Measurements from ENCODE around the gene GNA15. TPM values are rescaled to one million over a fixed set of nuclear protein-coding genes. Genes with fewer than 3 reads are reported as not detected.
A peak's percentile ranks its signal among the peaks of the same experiment; 100 is the strongest.

Gene GNA15
- total RNA-seq, 4 donors from 2014 or later: 74.3 to 105 (median 84.2) TPM

GRCh38 chr19:3105641-3106508, 30.0 kb upstream of the GNA15 start:
- no peak for TF ChIP-seq CTCF (IDR thresholded peaks at IDR 0.05)
- TF ChIP-seq POLR2A (IDR thresholded peaks at IDR 0.05): no peak
- WGBS, 2 donors: 72 to 82% methylated on average over 27 to 31 of the region's 33 CpGs
- H3K4me3 ChIP-seq (ENCODE audit: low read depth, poor library complexity, severe bottlenecking): no peak overlapping the region
- DNase-seq (ENCODE audit: low spot score in 2 of 2): no peak
- intact Hi-C loops (cut with DNase I; ENCODE audit: low total_unique reads): loop anchor here (10.0 kb wide), 1 partner anchor 141 kb away; no protein-coding TSS in a partner anchor

- WGBS, 2 donors: 90 to 91% methylated on average over 16 of the region's 17 CpGs
- H3K4me3 ChIP-seq (ENCODE audit: low read depth, poor library complexity, severe bottlenecking): no peak overlapping the region
- DNase-seq (ENCODE audit: low spot score in 2 of 2): no peak
- TF ChIP-seq CTCF (IDR thresholded peaks at IDR 0.05): no peak
- no peak for TF ChIP-seq POLR2A (IDR thresholded peaks at IDR 0.05)
- intact Hi-C loops (cut with DNase I; ENCODE audit: low total_unique reads): loop anchor here (10.0 kb wide), 1 partner anchor 142 kb away; no protein-coding TSS in a partner anchor
Observed at GRCh38 chr19:3106509-3107141, 29.2 kb upstream of the GNA15 start.

- TF ChIP-seq CTCF (IDR thresholded peaks at IDR 0.05): no peak
- TF ChIP-seq POLR2A (IDR thresholded peaks at IDR 0.05): no peak
- no peak overlapping the region for H3K4me3 ChIP-seq (ENCODE audit: low read depth, poor library complexity, severe bottlenecking)
- DNase-seq (ENCODE audit: low spot score in 2 of 2): no peak
- intact Hi-C loops (cut with DNase I; ENCODE audit: low total_unique reads): loop anchor here (10.0 kb wide), 1 partner anchor 143 kb away; no protein-coding TSS in a partner anchor
- WGBS, 2 donors: 86 to 87% methylated on average over 7 of the region's 7 CpGs
Observed at GRCh38 chr19:3107658-3108057, 28.2 kb upstream of the GNA15 start.

- no peak for DNase-seq (ENCODE audit: low spot score in 2 of 2)
- intact Hi-C loops (cut with DNase I; ENCODE audit: low total_unique reads): loop anchor here (10.0 kb wide), 1 partner anchor 144 kb away; no protein-coding TSS in a partner anchor
- no peak overlapping the region for H3K4me3 ChIP-seq (ENCODE audit: low read depth, poor library complexity, severe bottlenecking)
- peak in 1 of 3 donors; percentile 53 for TF ChIP-seq CTCF (IDR thresholded peaks at IDR 0.05)
- TF ChIP-seq POLR2A (IDR thresholded peaks at IDR 0.05): no peak
- WGBS, 2 donors: 0 to 52% methylated on average over 1 to 5 of the region's 5 CpGs
Observed at GRCh38 chr19:3108775-3109174, 27.1 kb upstream of the GNA15 start.

- 89 to 92% methylated on average over 22 of the region's 22 CpGs for WGBS, 2 donors
- TF ChIP-seq POLR2A (IDR thresholded peaks at IDR 0.05): no peak
- TF ChIP-seq CTCF (IDR thresholded peaks at IDR 0.05): no peak
- H3K4me3 ChIP-seq (ENCODE audit: low read depth, poor library complexity, severe bottlenecking): no peak overlapping the region
- no peak for DNase-seq (ENCODE audit: low spot score in 2 of 2)
- intact Hi-C loops (cut with DNase I; ENCODE audit: low total_unique reads): loop anchor here (10.0 kb wide), 1 partner anchor 145 kb away; no protein-coding TSS in a partner anchor
Observed at GRCh38 chr19:3109491-3109890, 26.3 kb upstream of the GNA15 start.
